HepG2 (cell line): ENCODE data around the gene CFAP97. TPM values are rescaled to one million over a fixed set of nuclear protein-coding genes. Genes with fewer than 3 reads are reported as not detected.
A peak's percentile ranks its signal among the peaks of the same experiment; 100 is the strongest.

Experiments
- CBX1 ChIP-seq: IDR thresholded peaks from one replicate; pipeline ENCODE4 v1.6.1; 2016; ENCODE audit warnings: antibody characterized with exemption, low read depth
- DMAP1 ChIP-seq: IDR thresholded peaks from 2 replicates; pipeline ENCODE4 v1.6.1; 2016
- ETV6 ChIP-seq: sonication (generic); formaldehyde crosslinking; conservative IDR thresholded peaks from 2 replicates; pipeline ENCODE4 v1.4.0; 2020; ENCODE audit warnings: missing genetic modification reagents
- HDAC2 ChIP-seq: sonication (generic); formaldehyde crosslinking; IDR thresholded peaks from 2 replicates; pipeline ENCODE4 v1.4.0; 2020; ENCODE audit warnings: missing genetic modification reagents
- HOXD1 ChIP-seq: sonication (generic); formaldehyde crosslinking; IDR thresholded peaks from 2 replicates; pipeline ENCODE4 v1.5.0; 2020; ENCODE audit warnings: missing genetic modification reagents
- KAT8 ChIP-seq: IDR thresholded peaks from 2 replicates; pipeline ENCODE4 v1.6.1; 2016; ENCODE audit warnings: missing genetic modification reagents, missing compliant biosample characterization
- LBX2 ChIP-seq: sonication (generic); formaldehyde crosslinking; IDR thresholded peaks from 2 replicates; pipeline ENCODE4 v1.5.0; 2020; ENCODE audit warnings: missing genetic modification reagents, mild to moderate bottlenecking, borderline replicate concordance
- LRRFIP1 ChIP-seq: sonication (generic); formaldehyde crosslinking; conservative IDR thresholded peaks from 2 replicates; pipeline ENCODE4 v1.4.0; 2020; ENCODE audit warnings: missing genetic modification reagents
- MIER3 ChIP-seq: IDR thresholded peaks from 2 replicates; pipeline ENCODE4 v1.6.1; 2016; ENCODE audit warnings: missing compliant biosample characterization, borderline replicate concordance
- MIXL1 ChIP-seq: IDR thresholded peaks from 2 replicates; pipeline ENCODE4 v1.6.1; 2016
- MLXIP ChIP-seq: sonication (generic); formaldehyde crosslinking; IDR thresholded peaks from 2 replicates; pipeline ENCODE4 v1.9.0; 2021; ENCODE audit warnings: missing genetic modification reagents, borderline replicate concordance
- NKX3-1 ChIP-seq: sonication (generic); formaldehyde crosslinking; IDR thresholded peaks from 2 replicates; pipeline ENCODE4 v1.5.0; 2020; ENCODE audit warnings: missing genetic modification reagents
- NR2F1 ChIP-seq, 2 experiments: fragments of 450-650 bp in 1 of 2; formaldehyde crosslinking in 1 of 2; IDR thresholded peaks; 2 replicates each; pipeline versions ENCODE4 v1.5.0 to v1.6.1; 2016 to 2020; ENCODE audit warnings: mild to moderate bottlenecking in 1 of 2, missing compliant biosample characterization in 1 of 2, missing genetic modification reagents in 1 of 2, moderate library complexity in 1 of 2
- NR2F6 ChIP-seq, 2 experiments: IDR thresholded peaks; 2 replicates each; pipeline ENCODE4 v1.6.1; 2016; ENCODE audit warnings: antibody characterized with exemption in 1 of 2, mild to moderate bottlenecking in 1 of 2
- TFE3 ChIP-seq: IDR thresholded peaks from 2 replicates; pipeline ENCODE4 v1.6.1; 2016
- THRA ChIP-seq: sonication (generic); formaldehyde crosslinking; IDR thresholded peaks from 2 replicates; pipeline ENCODE4 v1.4.0; 2020; ENCODE audit warnings: missing genetic modification reagents, borderline replicate concordance
- YY1 ChIP-seq: IDR thresholded peaks from 2 replicates; pipeline ENCODE4 v1.6.1; 2011; ENCODE audit warnings: low read length, low read depth, moderate library complexity, mild to moderate bottlenecking; ENCODE audit not compliant: insufficient read depth, insufficient replicate concordance
- ZNF180 ChIP-seq: sonication (generic); formaldehyde crosslinking; IDR thresholded peaks from 2 replicates; pipeline ENCODE4 v1.4.0; 2020; ENCODE audit warnings: low read depth, missing genetic modification reagents, borderline replicate concordance
- ZNF235 ChIP-seq: sonication (generic); formaldehyde crosslinking; IDR thresholded peaks from 2 replicates; pipeline ENCODE4 v1.8.1; 2023; ENCODE audit warnings: mild to moderate bottlenecking, missing genetic modification reagents, borderline replicate concordance
- ZNF331 ChIP-seq: sonication (generic); formaldehyde crosslinking; IDR thresholded peaks from 2 replicates; pipeline ENCODE4 v1.4.0; 2020; ENCODE audit warnings: missing genetic modification reagents
- polyA plus RNA-seq, 8 experiments: library from polyadenylated mRNA; depleted of rRNA in 3 of 8; stranded (reverse) in 7 of 8; unstranded in 1 of 8; fragments of >200 nt; fragmentation: Illumina TruSeq in 4 of 8; extraction: Trizol in 4 of 8; gene quantifications; 2 replicates each; pipeline versions ENCODE4 v1.2.1 to v1.2.3, GENCODE V29; 2011 to 2016; ENCODE audit warnings: low read depth in 4 of 8, missing spikeins in 1 of 8, mixed read lengths in 1 of 8; ENCODE audit not compliant: insufficient read depth in 1 of 8
- total RNA-seq, 5 experiments: library from RNA; depleted of rRNA; stranded (reverse); fragments of >200 nt; fragmentation: Illumina TruSeq; extraction: Trizol; gene quantifications; 2 replicates each; pipeline ENCODE4 v1.2.3, GENCODE V29; 2016; ENCODE audit warnings: low read depth in 1 of 5

Gene CFAP97
- total and polyA plus RNA-seq, 2 of the 13 experiments (the other 11 are each of a cell fraction or from before 2014, with no cell fraction given), result 32.1 to 44.4 TPM

GRCh38 chr4:185142912-185143600 lies 60.7 kb downstream of the CFAP97 start, which contains the start of gene SLC25A4 (continued):
- TF ChIP-seq LRRFIP1 (CRISPR knock-in tag), result 0 out of 2 replicates have a peak, but pooled peaks have one; percentile 35
- peak in 1 of 2 experiments; percentile 75 for TF ChIP-seq NR2F1 (CRISPR knock-in tag; IDR thresholded peaks at IDR 0.05)
- 0 out of 2 replicates have a peak, but pooled peaks have one; percentile 46 for TF ChIP-seq MIER3 (CRISPR knock-in tag)
- peak; percentile 38; the same call in 1 of the 2 replicates for TF ChIP-seq MIXL1
- no peak for TF ChIP-seq NR2F6 (IDR thresholded peaks at IDR 0.05)
- peak; percentile 65 for TF ChIP-seq NR2F6 (CRISPR knock-in tag; IDR thresholded peaks at IDR 0.05)
- TF ChIP-seq YY1, result peak; percentile 78
- TF ChIP-seq MLXIP (CRISPR knock-in tag), result no peak
- peak; percentile 91 for TF ChIP-seq ZNF180 (CRISPR knock-in tag)
- TF ChIP-seq CBX1, result peak; percentile 28
- TF ChIP-seq THRA (CRISPR knock-in tag), result peak; percentile 86
- 0 out of 2 replicates have a peak, but pooled peaks have one; percentile 75 for TF ChIP-seq LBX2 (CRISPR knock-in tag)
- no peak; the same call in 1 of the 2 replicates for TF ChIP-seq HOXD1 (CRISPR knock-in tag)
- peak; percentile 78; the same call in 1 of the 2 replicates for TF ChIP-seq ETV6 (CRISPR knock-in tag)
- TF ChIP-seq TFE3, result peak; percentile 43
- peak; percentile 71 for TF ChIP-seq DMAP1 (CRISPR knock-in tag)
- peak; percentile 42; the same call in 1 of the 2 replicates for TF ChIP-seq NKX3-1 (CRISPR knock-in tag)
- peak; percentile 50; the same call in 1 of the 2 replicates for TF ChIP-seq ZNF331
- TF ChIP-seq KAT8 (CRISPR knock-in tag), result peak; percentile 92
- TF ChIP-seq ZNF235 (CRISPR knock-in tag), result no peak
- peak; percentile 66; the same call in 1 of the 2 replicates for TF ChIP-seq HDAC2 (CRISPR knock-in tag)
